MM.1S (cell line): Measurements from ENCODE around the gene CMTM4.

Experiments used
- DNase-seq: peaks from one replicate; pipeline ENCODE4 v3.0.0-alpha.2; 2015
- H2AFZ ChIP-seq: fragments of 300-600 bp; sonication (generic); 2 replicates; pipeline ENCODE4 v1.6.0; 2016; ENCODE audit warnings: antibody characterized with exemption, low read length
- H3F3A ChIP-seq: fragments of 300-600 bp; sonication (generic); 2 replicates; pipeline ENCODE4 v1.6.1; 2016; ENCODE audit warnings: mild to moderate bottlenecking, antibody characterized with exemption, low read length, moderate library complexity, mixed read lengths; ENCODE audit not compliant: insufficient read depth
- H3K27ac ChIP-seq: fragments of 300-600 bp; sonication (generic); 2 replicates; pipeline ENCODE4 v1.5.1; 2016; ENCODE audit warnings: mild to moderate bottlenecking, low read length
- H3K27me3 ChIP-seq: fragments of 300-600 bp; sonication (generic); replicated peaks from 2 replicates; pipeline ENCODE4 v1.6.0; 2016; ENCODE audit warnings: low read length; ENCODE audit not compliant: insufficient read depth
- H3K36me3 ChIP-seq: fragments of 300-600 bp; sonication (generic); replicated peaks from 2 replicates; pipeline ENCODE4 v1.6.1; 2016; ENCODE audit warnings: mild to moderate bottlenecking, low read length, mixed read lengths; ENCODE audit not compliant: insufficient read depth
- H3K4me1 ChIP-seq: fragments of 300-600 bp; sonication (generic); 2 replicates; pipeline ENCODE4 v1.6.1; 2016; ENCODE audit warnings: low read length, mixed read lengths
- H3K4me2 ChIP-seq: fragments of 300-600 bp; sonication (generic); 2 replicates; pipeline ENCODE4 v1.6.0; 2016; ENCODE audit warnings: low read depth, low read length
- H3K4me3 ChIP-seq: fragments of 300-600 bp; sonication (generic); 2 replicates; pipeline ENCODE4 v1.5.1; 2016; ENCODE audit warnings: low read length, mixed read lengths
- H3K79me2 ChIP-seq: fragments of 300-600 bp; sonication (generic); 2 replicates; pipeline ENCODE4 v1.6.1; 2016; ENCODE audit warnings: mixed run types, low read length, mixed read lengths
- H3K9ac ChIP-seq: fragments of 300-600 bp; sonication (generic); 2 replicates; pipeline ENCODE4 v1.6.1; 2016; ENCODE audit warnings: low read length, mixed read lengths
- H3K9me2 ChIP-seq: fragments of 300-600 bp; sonication (generic); replicated peaks from 2 replicates; pipeline ENCODE4 v1.6.1; 2016; ENCODE audit warnings: mild to moderate bottlenecking, low read length, mixed read lengths; ENCODE audit not compliant: insufficient read depth
- H3K9me3 ChIP-seq: fragments of 300-600 bp; sonication (generic); replicated peaks from 2 replicates; pipeline ENCODE4 v1.6.1; 2016; ENCODE audit warnings: mild to moderate bottlenecking, low read length, mixed read lengths; ENCODE audit not compliant: insufficient read depth
- H4K20me1 ChIP-seq: fragments of 300-600 bp; sonication (generic); 2 replicates; pipeline ENCODE4 v1.6.1; 2016; ENCODE audit warnings: mild to moderate bottlenecking, low read length, moderate library complexity, mixed read lengths; ENCODE audit not compliant: insufficient read depth
- CTCF ChIP-seq: fragments of 300-600 bp; sonication (generic); IDR thresholded peaks from 2 replicates; pipeline ENCODE4 v1.5.1; 2016; ENCODE audit warnings: antibody characterized with exemption, low read length, mixed read lengths
- EZH2 ChIP-seq: fragments of 300-600 bp; sonication (generic); optimal IDR thresholded peaks from 2 replicates; pipeline ENCODE3; 2017; ENCODE audit warnings: low read depth, mild to moderate bottlenecking, antibody characterized with exemption, low read length, mixed read lengths
- EZH2phosphoT487 ChIP-seq: fragments of 300-600 bp; sonication (generic); IDR thresholded peaks from 2 replicates; pipeline ENCODE4 v1.6.1; 2018; ENCODE audit warnings: antibody characterized with exemption, low read length

CMTM4 gene

GRCh38 chr16:66623755-66624154, 72.8 kb downstream of the CMTM4 start:
- Histone ChIP-seq H2AFZ (no peak overlapping the region), H3K79me2 (no peaks in the 10 kb centered on the region), H3K9ac (no peak overlapping the region), H3K4me1 (no peaks in the 10 kb centered on the region), H3K27ac (no peak overlapping the region), H3K9me3 (no peaks in the 10 kb centered on the region), H4K20me1 (no peaks in the 10 kb centered on the region), H3F3A (no peaks in the 10 kb centered on the region), H3K36me3 (no peaks in the 10 kb centered on the region), H3K9me2 (no peaks in the 10 kb centered on the region), H3K4me2 (no peak overlapping the region), H3K27me3 (no peaks in the 10 kb centered on the region), H3K4me3 (no peak overlapping the region)
- no peak for DNase-seq
- TF ChIP-seq EZH2phosphoT487, result no peak
- no peak for TF ChIP-seq CTCF
- TF ChIP-seq EZH2, result no peak

- DNase-seq, result no peak
- Histone ChIP-seq H3F3A (no peaks in the 10 kb centered on the region), H3K27me3 (no peaks in the 10 kb centered on the region), H3K9me2 (no peaks in the 10 kb centered on the region), H3K9me3 (no peaks in the 10 kb centered on the region), H3K9ac (no peak overlapping the region), H4K20me1 (no peaks in the 10 kb centered on the region), H3K27ac (no peak overlapping the region), H3K79me2 (no peaks in the 10 kb centered on the region), H3K4me1 (no peaks in the 10 kb centered on the region), H3K36me3 (no peaks in the 10 kb centered on the region), H2AFZ (no peak overlapping the region), H3K4me3 (no peak overlapping the region), H3K4me2 (no peak overlapping the region)
- TF ChIP-seq EZH2phosphoT487 (no peak), EZH2 (no peak)
Measured at GRCh38 chr16:66622863-66623262, 73.7 kb downstream of the CMTM4 start.

- Histone ChIP-seq H3K27ac (no peak overlapping the region), H3K4me3 (no peak overlapping the region), H3K79me2 (no peaks in the 10 kb centered on the region), H3K9ac (no peak overlapping the region), H3K27me3 (no peaks in the 10 kb centered on the region), H2AFZ (no peak overlapping the region), H3F3A (no peaks in the 10 kb centered on the region), H3K4me2 (no peak overlapping the region), H3K9me2 (no peaks in the 10 kb centered on the region), H3K9me3 (no peaks in the 10 kb centered on the region), H4K20me1 (no peaks in the 10 kb centered on the region), H3K4me1 (no peaks in the 10 kb centered on the region), H3K36me3 (no peaks in the 10 kb centered on the region)
- TF ChIP-seq CTCF (no peak), EZH2 (no peak), EZH2phosphoT487 (no peak)
- DNase-seq, result no peak
Measured at GRCh38 chr16:66621973-66622372, 74.6 kb downstream of the CMTM4 start.

GRCh38 chr16:66620429-66620795, 76.1 kb downstream of the CMTM4 start:
- Histone ChIP-seq H3K4me2 (no peak overlapping the region), H2AFZ (no peak overlapping the region), H3K36me3 (no peaks in the 10 kb centered on the region), H3K79me2 (no peaks in the 10 kb centered on the region), H3K9me3 (no peaks in the 10 kb centered on the region), H3F3A (no peaks in the 10 kb centered on the region), H4K20me1 (no peaks in the 10 kb centered on the region), H3K9me2 (no peaks in the 10 kb centered on the region), H3K27ac (no peak overlapping the region), H3K4me1 (no peaks in the 10 kb centered on the region), H3K4me3 (no peak overlapping the region), H3K9ac (no peak overlapping the region), H3K27me3 (no peaks in the 10 kb centered on the region)
- DNase-seq, result no peak
- TF ChIP-seq EZH2 (no peak), CTCF (no peak), EZH2phosphoT487 (no peak)
